ENCODE data around the gene LENEP.

The LENEP gene

GRCh38 chr1:154956544-154956941 is 36.8 kb upstream of the LENEP start:
- H3K27ac Mint-ChIP-seq, result peak overlapping the region; percentile 91
- peak overlapping the region; percentile 94 for H3K4me3 Mint-ChIP-seq
- peaks cover 67% of the 10 kb centered on the region for H3K4me1 Mint-ChIP-seq (ENCODE audit: low read depth)
- H3K9me3 Mint-ChIP-seq (ENCODE audit: low read depth), result no peaks in the 10 kb centered on the region
- H3K27me3 Mint-ChIP-seq, result no peaks in the 10 kb centered on the region
- peaks cover 2% of the 10 kb centered on the region for H3K36me3 Mint-ChIP-seq

GRCh38 chr1:154957091-154957657 is 36.2 kb upstream of the LENEP start:
- no peak overlapping the region for H3K4me3 Mint-ChIP-seq
- H3K27ac Mint-ChIP-seq, result peak overlapping the region; percentile 34
- H3K4me1 Mint-ChIP-seq (ENCODE audit: low read depth), result peaks cover 62% of the 10 kb centered on the region
- no peaks in the 10 kb centered on the region for H3K27me3 Mint-ChIP-seq
- H3K36me3 Mint-ChIP-seq, result no peaks in the 10 kb centered on the region
- no peaks in the 10 kb centered on the region for H3K9me3 Mint-ChIP-seq (ENCODE audit: low read depth)

GRCh38 chr1:154958036-154958435 is 35.4 kb upstream of the LENEP start:
- Mint-ChIP-seq H3K4me1 (ENCODE audit: low read depth) (peaks cover 60% of the 10 kb centered on the region), H3K4me3 (no peak overlapping the region), H3K27ac (peak overlapping the region; percentile 50), H3K9me3 (ENCODE audit: low read depth) (no peaks in the 10 kb centered on the region), H3K36me3 (no peaks in the 10 kb centered on the region), H3K27me3 (no peaks in the 10 kb centered on the region)

- Mint-ChIP-seq H3K9me3 (ENCODE audit: low read depth) (no peaks in the 10 kb centered on the region), H3K4me1 (ENCODE audit: low read depth) (peaks cover 57% of the 10 kb centered on the region), H3K4me3 (peak overlapping the region; percentile 42), H3K27ac (peak overlapping the region; percentile 50), H3K36me3 (no peaks in the 10 kb centered on the region), H3K27me3 (no peaks in the 10 kb centered on the region)
These were observed 34.5 kb upstream of the LENEP start for GRCh38 chr1:154958681-154959425.

- no peaks in the 10 kb centered on the region for H3K27me3 Mint-ChIP-seq
- H3K4me1 Mint-ChIP-seq (ENCODE audit: low read depth), result peaks cover 53% of the 10 kb centered on the region
- no peaks in the 10 kb centered on the region for H3K36me3 Mint-ChIP-seq
- peak overlapping the region; percentile 64 for H3K27ac Mint-ChIP-seq
- no peaks in the 10 kb centered on the region for H3K9me3 Mint-ChIP-seq (ENCODE audit: low read depth)
- H3K4me3 Mint-ChIP-seq, result peak overlapping the region; percentile 35
These were observed 34.0 kb upstream of the LENEP start for GRCh38 chr1:154959426-154959780.

- peak overlapping the region; percentile 92 for H3K27ac Mint-ChIP-seq
- no peaks in the 10 kb centered on the region for H3K9me3 Mint-ChIP-seq (ENCODE audit: low read depth)
- peaks cover 45% of the 10 kb centered on the region for H3K4me1 Mint-ChIP-seq (ENCODE audit: low read depth)
- no peaks in the 10 kb centered on the region for H3K36me3 Mint-ChIP-seq
- H3K27me3 Mint-ChIP-seq, result no peaks in the 10 kb centered on the region
- H3K4me3 Mint-ChIP-seq, result peak overlapping the region; percentile 97
These were observed 32.8 kb upstream of the LENEP start for GRCh38 chr1:154960446-154961136.

- Mint-ChIP-seq H3K27ac (peak within 1 kb of the TSS; percentile 92), H3K27me3 (no peaks in the 10 kb centered on the region), H3K4me3 (peak within 1 kb of the TSS; percentile 97), H3K9me3 (ENCODE audit: low read depth) (no peaks in the 10 kb centered on the region), H3K36me3 (no peaks in the 10 kb centered on the region), H3K4me1 (ENCODE audit: low read depth) (peaks cover 36% of the 10 kb centered on the region)
These were observed 31.9 kb upstream of the LENEP start, which contains the start of gene PYGO2 for GRCh38 chr1:154961207-154962155. TSS of gene PYGO2 (minus strand) at chr1:154961782. CDS start at chr1:154961576, 206 bp downstream.

- peaks cover 28% of the 10 kb centered on the region for H3K4me1 Mint-ChIP-seq (ENCODE audit: low read depth)
- no peaks in the 10 kb centered on the region for H3K9me3 Mint-ChIP-seq (ENCODE audit: low read depth)
- no peaks in the 10 kb centered on the region for H3K27me3 Mint-ChIP-seq
- no peaks in the 10 kb centered on the region for H3K36me3 Mint-ChIP-seq
- peak overlapping the region; percentile 91 for H3K4me3 Mint-ChIP-seq
- peak overlapping the region; percentile 92 for H3K27ac Mint-ChIP-seq
These were observed 31.1 kb upstream of the LENEP start for GRCh38 chr1:154962156-154962749.

GRCh38 chr1:154962795-154963330 is 30.5 kb upstream of the LENEP start:
- Mint-ChIP-seq H3K4me1 (ENCODE audit: low read depth) (peaks cover 27% of the 10 kb centered on the region), H3K27ac (peak overlapping the region; percentile 92), H3K4me3 (peak overlapping the region; percentile 91), H3K27me3 (no peaks in the 10 kb centered on the region), H3K9me3 (ENCODE audit: low read depth) (no peaks in the 10 kb centered on the region), H3K36me3 (no peaks in the 10 kb centered on the region)

- Mint-ChIP-seq H3K4me1 (ENCODE audit: low read depth) (peaks cover 25% of the 10 kb centered on the region), H3K36me3 (no peaks in the 10 kb centered on the region), H3K4me3 (peak overlapping the region; percentile 21), H3K9me3 (ENCODE audit: low read depth) (no peaks in the 10 kb centered on the region), H3K27ac (peak overlapping the region; percentile 61), H3K27me3 (no peaks in the 10 kb centered on the region)
These were observed 29.7 kb upstream of the LENEP start for GRCh38 chr1:154963643-154964042.

- Mint-ChIP-seq H3K9me3 (ENCODE audit: low read depth) (no peaks in the 10 kb centered on the region), H3K4me1 (ENCODE audit: low read depth) (peaks cover 28% of the 10 kb centered on the region), H3K27me3 (no peaks in the 10 kb centered on the region), H3K36me3 (no peaks in the 10 kb centered on the region), H3K27ac (no peak overlapping the region), H3K4me3 (no peak overlapping the region)
These were observed 29.0 kb upstream of the LENEP start for GRCh38 chr1:154964359-154964758.

GRCh38 chr1:154966111-154966510 is 27.3 kb upstream of the LENEP start:
- H3K27me3 Mint-ChIP-seq, result no peaks in the 10 kb centered on the region
- H3K27ac Mint-ChIP-seq, result no peak overlapping the region
- no peak overlapping the region for H3K4me3 Mint-ChIP-seq
- peaks cover 29% of the 10 kb centered on the region for H3K4me1 Mint-ChIP-seq (ENCODE audit: low read depth)
- H3K36me3 Mint-ChIP-seq, result no peaks in the 10 kb centered on the region
- no peaks in the 10 kb centered on the region for H3K9me3 Mint-ChIP-seq (ENCODE audit: low read depth)

- no peak overlapping the region for H3K4me3 Mint-ChIP-seq
- peaks cover 2% of the 10 kb centered on the region for H3K36me3 Mint-ChIP-seq
- no peak overlapping the region for H3K27ac Mint-ChIP-seq
- H3K9me3 Mint-ChIP-seq (ENCODE audit: low read depth), result no peaks in the 10 kb centered on the region
- peaks cover 36% of the 10 kb centered on the region for H3K4me1 Mint-ChIP-seq (ENCODE audit: low read depth)
- no peaks in the 10 kb centered on the region for H3K27me3 Mint-ChIP-seq
These were observed 25.9 kb upstream of the LENEP start for GRCh38 chr1:154967331-154967950.

- Mint-ChIP-seq H3K9me3 (ENCODE audit: low read depth) (no peaks in the 10 kb centered on the region), H3K4me3 (no peak overlapping the region), H3K36me3 (peaks cover 2% of the 10 kb centered on the region), H3K27me3 (no peaks in the 10 kb centered on the region), H3K27ac (peak overlapping the region; percentile 54), H3K4me1 (ENCODE audit: low read depth) (peaks cover 34% of the 10 kb centered on the region)
These were observed 24.7 kb upstream of the LENEP start for GRCh38 chr1:154968731-154969130.

Measured in activated naive CD8-positive, alpha-beta T cell (primary cell).